ENCODE measurements around the gene KCNE1. TPM values are rescaled to one million over a fixed set of nuclear protein-coding genes. Genes with fewer than 3 reads are reported as not detected.

KCNE1 gene
- total and polyA plus RNA-seq, 2 donors (not counting 1 experiment from before 2014, with no cell fraction given) = 0.33 to 0.45 TPM

GRCh38 chr21:34560021-34560420 lies 48.0 kb upstream of the KCNE1 start:
- no peak overlapping the region for H3K4me2 ChIP-seq (ENCODE audit: extremely low read depth, insufficient read depth, low read length)
- no peaks in the 10 kb centered on the region for H3K79me2 ChIP-seq (ENCODE audit: control insufficient read depth, insufficient read depth, low read length)
- no peak overlapping the region for H3K9ac ChIP-seq (ENCODE audit: insufficient read depth, low read length)
- DNase-seq (ENCODE audit: low read depth in 2 of 2) = no peak
- H3K4me1 ChIP-seq (ENCODE audit: control insufficient read depth, extremely low read depth, insufficient read depth, low read length) = no peaks in the 10 kb centered on the region
- no peaks in the 10 kb centered on the region for H3K36me3 ChIP-seq (ENCODE audit: control insufficient read depth, insufficient read depth, low read length)
- H3K27ac ChIP-seq (ENCODE audit: insufficient read depth, low read length) = no peak overlapping the region
- no peaks in the 10 kb centered on the region for H4K20me1 ChIP-seq (ENCODE audit: control insufficient read depth, extremely low read depth, insufficient read depth, low read length)
- no peaks in the 10 kb centered on the region for H3K27me3 ChIP-seq (ENCODE audit: control insufficient read depth, insufficient read depth, low read length)
- H3K9me3 ChIP-seq (ENCODE audit: control insufficient read depth, insufficient read depth, low read depth, low read length) = no peaks in the 10 kb centered on the region
- no peak overlapping the region for H3K4me3 ChIP-seq (replicated peaks in 1 of 4; ENCODE audit: control extremely low read depth in 1 of 4, insufficient read depth in 1 of 4, low read depth in 3 of 4, low read length in 4 of 4)
- H2AFZ ChIP-seq (ENCODE audit: low read length) = no peak overlapping the region
- TF ChIP-seq CTCF (conservative IDR thresholded peaks at IDR 0.05 in 1 of 2, IDR thresholded peaks at IDR 0.05 in 1 of 2; ENCODE audit: low read depth in 1 of 2, low read length in 2 of 2) (no peak), EZH2 (IDR thresholded peaks at IDR 0.05; ENCODE audit: low read length, missing control alignments) (no peak)

GRCh38 chr21:34559089-34559631 lies 47.1 kb upstream of the KCNE1 start:
- Histone ChIP-seq H3K36me3 (ENCODE audit: control insufficient read depth, insufficient read depth, low read length) (no peaks in the 10 kb centered on the region), H3K9me3 (ENCODE audit: control insufficient read depth, insufficient read depth, low read depth, low read length) (no peaks in the 10 kb centered on the region), H3K27me3 (ENCODE audit: control insufficient read depth, insufficient read depth, low read length) (no peaks in the 10 kb centered on the region), H3K4me2 (ENCODE audit: extremely low read depth, insufficient read depth, low read length) (no peak overlapping the region), H4K20me1 (ENCODE audit: control insufficient read depth, extremely low read depth, insufficient read depth, low read length) (no peaks in the 10 kb centered on the region), H3K27ac (ENCODE audit: insufficient read depth, low read length) (no peak overlapping the region), H3K4me1 (ENCODE audit: control insufficient read depth, extremely low read depth, insufficient read depth, low read length) (no peaks in the 10 kb centered on the region), H3K9ac (ENCODE audit: insufficient read depth, low read length) (no peak overlapping the region), H3K4me3 (replicated peaks in 1 of 4; ENCODE audit: control extremely low read depth in 1 of 4, insufficient read depth in 1 of 4, low read depth in 3 of 4, low read length in 4 of 4) (no peak overlapping the region), H3K79me2 (ENCODE audit: control insufficient read depth, insufficient read depth, low read length) (no peaks in the 10 kb centered on the region), H2AFZ (ENCODE audit: low read length) (no peak overlapping the region)
- TF ChIP-seq CTCF (conservative IDR thresholded peaks at IDR 0.05 in 1 of 2, IDR thresholded peaks at IDR 0.05 in 1 of 2; ENCODE audit: low read depth in 1 of 2, low read length in 2 of 2) = no peak
- peak in 1 of 2 donors; percentile 90 for DNase-seq (ENCODE audit: low read depth in 2 of 2)

GRCh38 chr21:34558166-34558565 lies 46.2 kb upstream of the KCNE1 start:
- no peak for DNase-seq (ENCODE audit: low read depth in 2 of 2)
- Histone ChIP-seq H3K9me3 (ENCODE audit: control insufficient read depth, insufficient read depth, low read depth, low read length) (no peaks in the 10 kb centered on the region), H3K9ac (ENCODE audit: insufficient read depth, low read length) (no peak overlapping the region), H3K27ac (ENCODE audit: insufficient read depth, low read length) (no peak overlapping the region), H3K4me3 (replicated peaks in 1 of 4; ENCODE audit: control extremely low read depth in 1 of 4, insufficient read depth in 1 of 4, low read depth in 3 of 4, low read length in 4 of 4) (no peak overlapping the region), H3K36me3 (ENCODE audit: control insufficient read depth, insufficient read depth, low read length) (no peaks in the 10 kb centered on the region), H3K4me2 (ENCODE audit: extremely low read depth, insufficient read depth, low read length) (no peak overlapping the region), H4K20me1 (ENCODE audit: control insufficient read depth, extremely low read depth, insufficient read depth, low read length) (no peaks in the 10 kb centered on the region), H2AFZ (ENCODE audit: low read length) (no peak overlapping the region), H3K27me3 (ENCODE audit: control insufficient read depth, insufficient read depth, low read length) (no peaks in the 10 kb centered on the region), H3K79me2 (ENCODE audit: control insufficient read depth, insufficient read depth, low read length) (no peaks in the 10 kb centered on the region), H3K4me1 (ENCODE audit: control insufficient read depth, extremely low read depth, insufficient read depth, low read length) (peaks cover 3% of the 10 kb centered on the region)
- no peak for TF ChIP-seq CTCF (conservative IDR thresholded peaks at IDR 0.05 in 1 of 2, IDR thresholded peaks at IDR 0.05 in 1 of 2; ENCODE audit: low read depth in 1 of 2, low read length in 2 of 2)
- no peak for TF ChIP-seq EZH2 (IDR thresholded peaks at IDR 0.05; ENCODE audit: low read length, missing control alignments)

Data from fibroblast of lung (primary cell).